OCI-LY7 (cell line): Measurements from ENCODE around the gene PSMA6.

ENCODE experiments used
- EZH2phosphoT487 ChIP-seq: fragments of 200-600 bp; sonication (generic); IDR thresholded peaks from 2 replicates; pipeline ENCODE4 v1.6.1; 2018; ENCODE audit warnings: low read depth, borderline replicate concordance, mild to moderate bottlenecking, mixed run types, antibody characterized with exemption, low read length, moderate library complexity, mixed read lengths
- TF ChIP-seq, protein P1 (sequence below): fragments of 200-600 bp; sonication (generic); conservative IDR thresholded peaks from 2 replicates; pipeline ENCODE4 v1.5.1; 2014; ENCODE audit warnings: mild to moderate bottlenecking, antibody characterized with exemption, low read length, moderate library complexity, mixed read lengths

DNA sequence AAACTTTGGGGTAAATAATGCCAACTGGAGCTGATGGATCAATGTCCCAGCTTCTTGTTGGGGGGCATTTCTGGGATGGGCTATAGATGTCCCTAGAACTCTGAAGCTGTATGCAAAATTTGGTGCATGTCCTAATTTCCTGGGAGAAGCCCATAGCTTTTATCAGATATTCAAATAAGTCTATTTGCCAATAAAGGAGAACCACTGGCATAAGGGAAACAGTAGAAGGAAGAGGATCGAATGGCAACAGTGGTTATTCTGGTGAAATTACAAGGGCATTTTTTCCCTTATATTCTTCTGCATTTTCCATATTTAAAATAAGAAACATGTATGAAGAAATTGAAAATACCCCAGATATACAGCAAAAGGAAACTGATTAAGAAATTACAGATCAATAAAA is 34.2 kb downstream of the PSMA6 start:
- TF ChIP-seq, protein P1, sequence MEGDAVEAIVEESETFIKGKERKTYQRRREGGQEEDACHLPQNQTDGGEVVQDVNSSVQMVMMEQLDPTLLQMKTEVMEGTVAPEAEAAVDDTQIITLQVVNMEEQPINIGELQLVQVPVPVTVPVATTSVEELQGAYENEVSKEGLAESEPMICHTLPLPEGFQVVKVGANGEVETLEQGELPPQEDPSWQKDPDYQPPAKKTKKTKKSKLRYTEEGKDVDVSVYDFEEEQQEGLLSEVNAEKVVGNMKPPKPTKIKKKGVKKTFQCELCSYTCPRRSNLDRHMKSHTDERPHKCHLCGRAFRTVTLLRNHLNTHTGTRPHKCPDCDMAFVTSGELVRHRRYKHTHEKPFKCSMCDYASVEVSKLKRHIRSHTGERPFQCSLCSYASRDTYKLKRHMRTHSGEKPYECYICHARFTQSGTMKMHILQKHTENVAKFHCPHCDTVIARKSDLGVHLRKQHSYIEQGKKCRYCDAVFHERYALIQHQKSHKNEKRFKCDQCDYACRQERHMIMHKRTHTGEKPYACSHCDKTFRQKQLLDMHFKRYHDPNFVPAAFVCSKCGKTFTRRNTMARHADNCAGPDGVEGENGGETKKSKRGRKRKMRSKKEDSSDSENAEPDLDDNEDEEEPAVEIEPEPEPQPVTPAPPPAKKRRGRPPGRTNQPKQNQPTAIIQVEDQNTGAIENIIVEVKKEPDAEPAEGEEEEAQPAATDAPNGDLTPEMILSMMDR: no peak
- TF ChIP-seq EZH2phosphoT487: no peak
